GM18951 (cell line): ENCODE data around the gene C6orf89.

Experiments used
- POLR2A ChIP-seq: IDR thresholded peaks from 4 replicates; pipeline ENCODE4 v1.6.1; 2011; ENCODE audit warnings: mild to moderate bottlenecking; ENCODE audit not compliant: insufficient read length, insufficient read depth; ENCODE audit errors: extremely low read depth
- in situ Hi-C: fragments of 300-500 bp; cut with MboI; formaldehyde crosslinking; loops from one replicate; pipeline ENCODE4 v1.12.0; 2022; ENCODE audit warnings: low sequenced_read_pairs, mixed read lengths, inconsistent platforms; ENCODE audit not compliant: unreplicated experiment

Gene C6orf89

DNA sequence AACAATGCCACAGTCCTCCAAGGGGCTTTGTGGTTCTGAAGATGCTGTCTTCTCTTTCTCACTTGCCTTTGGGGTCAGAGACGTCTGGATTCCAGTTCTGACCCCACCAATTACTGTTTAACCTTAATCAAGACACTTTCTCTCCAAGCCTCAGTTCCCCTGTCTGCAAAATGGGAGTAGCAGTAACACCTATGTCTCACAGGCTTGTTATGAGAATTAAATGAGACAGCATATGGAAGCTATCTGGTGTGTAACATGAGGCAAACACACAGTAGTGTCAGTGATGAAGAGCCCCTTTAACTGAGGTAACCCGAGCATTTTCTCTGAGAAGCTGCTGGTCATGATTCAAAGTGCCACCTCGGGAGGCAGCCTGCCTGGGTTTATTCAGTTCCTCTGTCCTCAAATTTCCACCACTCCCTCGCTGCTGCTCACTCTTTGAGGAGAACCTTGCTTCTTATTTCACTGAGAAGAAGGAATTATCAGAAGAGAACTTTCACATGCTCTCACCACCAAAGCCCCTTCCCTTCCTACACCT lies 22.8 kb upstream of the C6orf89 start:
- TF ChIP-seq POLR2A: no peak
- in situ Hi-C loops: no loop called here

GRCh38 chr6:36863670-36864540 lies 21.8 kb upstream of the C6orf89 start:
- in situ Hi-C loops: no loop called here
- TF ChIP-seq POLR2A: no peak

DNA sequence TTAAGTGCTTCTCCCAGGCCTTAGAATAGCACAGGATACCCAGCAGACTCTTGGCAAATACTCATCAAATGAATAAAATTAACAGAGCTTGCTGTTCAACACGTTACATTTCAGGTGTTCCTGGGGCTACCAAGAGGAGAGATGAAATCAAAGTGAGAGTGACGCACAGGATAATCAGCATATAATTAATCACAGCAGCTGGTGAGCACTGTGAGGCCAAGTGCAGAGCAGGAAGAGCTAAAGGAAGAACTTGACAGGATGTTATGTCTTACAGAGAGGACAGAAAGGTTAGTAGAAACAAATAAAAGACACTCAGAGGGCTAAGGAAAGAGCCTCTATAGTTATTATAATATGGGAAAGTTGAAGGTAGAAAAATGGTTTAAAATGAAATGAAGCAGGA lies 19.9 kb upstream of the C6orf89 start:
- in situ Hi-C loops: no loop called here
- no peak for TF ChIP-seq POLR2A

DNA sequence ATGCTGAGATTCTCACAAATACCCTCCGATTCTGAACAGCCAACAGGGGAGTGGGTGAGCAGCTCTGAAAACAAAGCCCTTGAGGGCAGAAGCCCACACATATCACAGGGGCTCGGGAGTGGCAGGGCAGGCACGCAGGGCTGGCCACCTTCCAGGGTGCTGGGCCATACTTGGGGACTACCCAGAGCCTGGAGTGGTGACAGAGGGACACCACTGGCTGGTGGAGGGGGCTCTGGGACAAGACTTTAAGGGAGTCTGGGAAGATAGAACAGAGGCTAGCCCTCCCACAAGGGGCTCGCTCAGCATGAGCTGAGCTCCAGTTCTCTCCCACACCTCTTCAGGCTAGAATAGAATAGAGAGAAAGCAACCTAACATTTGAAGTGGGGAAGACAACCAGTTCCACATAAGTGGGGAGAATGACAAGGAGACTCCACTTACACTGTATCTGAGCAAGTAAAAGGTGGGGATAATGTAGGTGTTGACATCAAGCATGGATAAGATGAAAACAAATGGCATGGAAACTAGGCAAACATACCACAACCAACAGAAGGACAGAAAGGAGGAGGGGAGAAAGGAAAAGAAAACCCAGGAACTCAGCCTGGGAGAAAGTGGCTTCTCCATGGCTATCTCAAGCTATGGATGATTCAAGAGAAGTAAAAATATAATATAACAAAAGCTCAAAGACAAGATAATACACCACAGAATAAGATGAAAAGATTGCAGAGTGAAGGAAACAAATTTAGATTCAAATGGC lies 18.1 kb upstream of the C6orf89 start:
- TF ChIP-seq POLR2A: no peak
- in situ Hi-C loops: no loop called here

DNA sequence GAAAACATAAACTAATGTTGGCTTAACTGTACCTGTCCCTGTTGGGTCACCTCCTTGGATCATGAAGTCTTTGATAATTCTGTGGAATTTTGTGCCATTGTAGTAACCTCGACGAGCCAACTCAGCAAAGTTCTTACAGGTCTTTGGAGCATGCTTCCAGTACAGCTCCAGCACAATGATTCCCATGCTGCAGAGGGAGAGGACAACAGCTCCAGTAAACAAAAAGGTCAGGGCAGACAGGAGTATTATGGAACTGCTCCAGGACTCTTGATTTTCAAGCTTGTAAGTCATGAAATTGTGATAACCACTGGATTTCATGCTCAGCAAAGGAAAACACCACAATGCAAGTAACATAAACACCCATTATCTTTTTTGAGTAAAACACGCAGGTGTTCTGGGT lies 14.1 kb upstream of the C6orf89 start:
- in situ Hi-C loops: no loop called here
- TF ChIP-seq POLR2A: no peak

GRCh38 chr6:36873115-36873514 lies 12.6 kb upstream of the C6orf89 start:
- TF ChIP-seq POLR2A: no peak
- in situ Hi-C loops: no loop called here

- no peak for TF ChIP-seq POLR2A
- in situ Hi-C loops: no loop called here
These were observed 11.9 kb upstream of the C6orf89 start for GRCh38 chr6:36873612-36874442.

DNA sequence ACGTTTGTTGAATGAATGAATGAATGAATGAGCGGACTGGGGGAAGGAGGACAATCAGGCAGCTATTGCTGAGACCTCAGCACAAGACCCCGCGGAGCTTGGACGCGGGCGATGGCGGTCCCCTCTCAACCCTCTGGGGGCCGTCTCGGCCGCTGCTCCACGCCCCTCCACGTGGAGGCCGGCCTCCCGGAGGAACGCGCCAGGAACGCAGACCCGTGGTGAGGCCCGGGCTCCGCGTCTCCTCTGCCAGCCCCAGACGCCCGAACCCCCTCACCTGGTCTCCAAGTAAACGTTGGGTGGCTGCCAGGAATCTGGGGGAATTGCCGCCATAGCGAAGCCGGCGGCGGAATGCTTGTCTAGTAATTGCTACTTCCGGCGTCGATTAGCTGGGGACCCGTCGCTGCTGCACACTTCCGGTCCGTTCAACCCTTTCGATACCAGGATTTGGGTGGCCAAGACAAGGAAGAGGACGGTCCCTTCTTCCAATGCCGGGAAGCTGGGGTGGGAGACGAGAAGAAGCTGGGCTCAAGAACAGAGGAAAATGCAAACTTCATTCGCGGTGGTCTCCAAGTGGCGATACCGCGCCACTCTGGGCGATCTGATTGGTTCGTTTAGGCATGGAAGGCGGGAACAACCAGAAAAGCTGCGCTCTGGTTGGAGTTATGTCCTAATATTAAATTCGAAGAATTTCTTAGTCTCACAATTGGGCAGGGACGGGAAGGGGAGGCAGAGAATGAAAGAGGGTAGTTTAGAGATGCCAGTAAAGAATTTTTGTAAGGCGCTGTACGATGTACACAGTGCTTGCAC lies 11.1 kb upstream of the C6orf89 start, which contains the start of gene PPIL1:
TSS of gene PPIL1 (minus strand) at position 361 of the 807 bp plus-strand sequence. CDS start at position 330, 31 bp downstream.
- in situ Hi-C loops: no loop called here
- peak; percentile 65 for TF ChIP-seq POLR2A

- no peak for TF ChIP-seq POLR2A
- in situ Hi-C loops: no loop called here
These were observed 10.5 kb upstream of the C6orf89 start for GRCh38 chr6:36875250-36875633.

DNA sequence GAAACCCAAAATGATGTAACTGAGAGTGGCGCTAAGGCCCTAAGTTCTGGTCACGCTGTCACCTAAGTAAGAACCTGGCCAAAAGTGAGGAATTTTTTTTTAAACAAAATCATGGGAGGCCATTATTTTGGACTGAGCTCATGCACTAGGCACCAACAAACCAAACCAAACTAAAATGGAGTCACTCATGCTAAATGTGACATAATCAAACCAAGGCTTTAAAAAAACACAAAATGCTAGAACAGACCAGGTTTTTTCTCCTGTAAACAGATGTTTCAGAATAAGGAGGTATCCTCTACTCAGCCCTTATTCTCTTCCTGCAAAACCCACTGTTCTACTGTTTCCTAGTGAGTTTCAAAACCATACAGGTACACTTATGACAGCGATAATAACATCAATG lies 1.1 kb upstream of the C6orf89 start:
- in situ Hi-C loops: no loop called here
- TF ChIP-seq POLR2A: no peak

- TF ChIP-seq POLR2A: no peak
- in situ Hi-C loops: no loop called here
These were observed 1.3 kb downstream of the C6orf89 start for GRCh38 chr6:36886950-36887618.
